Activated CD4-positive, alpha-beta T cell treated with anti-CD3 and anti-CD28 coated beads, Interleukin-10, Interleukin-2, amounts not matched to agents 100 ng/mL and 50 ng/mL, durations not matched to agents 16 hours and 8 hours (primary cell): ENCODE results near the gene ARL16.

Source experiments
- DNase-seq: peaks from one replicate; pipeline ENCODE4 v3.0.0-alpha.2; 2020

The ARL16 gene

DNA sequence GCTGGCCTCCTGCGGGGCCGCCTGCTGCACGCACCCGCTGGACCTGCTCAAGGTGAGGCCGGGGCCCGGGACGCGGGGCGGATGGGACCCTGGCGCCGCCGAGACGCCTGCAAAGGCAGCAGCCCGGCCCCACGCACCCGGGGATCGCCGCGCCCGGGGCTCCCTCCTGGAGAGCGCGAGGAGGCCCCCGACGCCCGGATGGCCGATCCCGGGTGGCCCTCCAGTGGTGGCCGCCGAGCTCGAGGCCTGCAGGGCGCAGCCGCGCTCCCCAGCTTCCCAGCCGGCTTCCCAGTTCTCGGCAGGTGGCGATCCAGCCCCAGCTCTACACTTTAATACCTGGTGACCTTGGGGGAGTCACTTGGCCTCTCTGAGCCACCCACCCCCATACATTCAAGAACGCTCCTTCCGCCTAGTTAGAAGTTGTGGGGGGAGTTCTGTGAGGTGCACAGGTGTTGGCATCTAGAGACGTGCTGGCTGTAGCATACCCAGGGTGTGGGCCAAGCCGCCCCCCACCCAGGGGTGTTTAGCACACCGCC is 28.9 kb upstream of the ARL16 start:
- DNase-seq, result peak; percentile 36

DNA sequence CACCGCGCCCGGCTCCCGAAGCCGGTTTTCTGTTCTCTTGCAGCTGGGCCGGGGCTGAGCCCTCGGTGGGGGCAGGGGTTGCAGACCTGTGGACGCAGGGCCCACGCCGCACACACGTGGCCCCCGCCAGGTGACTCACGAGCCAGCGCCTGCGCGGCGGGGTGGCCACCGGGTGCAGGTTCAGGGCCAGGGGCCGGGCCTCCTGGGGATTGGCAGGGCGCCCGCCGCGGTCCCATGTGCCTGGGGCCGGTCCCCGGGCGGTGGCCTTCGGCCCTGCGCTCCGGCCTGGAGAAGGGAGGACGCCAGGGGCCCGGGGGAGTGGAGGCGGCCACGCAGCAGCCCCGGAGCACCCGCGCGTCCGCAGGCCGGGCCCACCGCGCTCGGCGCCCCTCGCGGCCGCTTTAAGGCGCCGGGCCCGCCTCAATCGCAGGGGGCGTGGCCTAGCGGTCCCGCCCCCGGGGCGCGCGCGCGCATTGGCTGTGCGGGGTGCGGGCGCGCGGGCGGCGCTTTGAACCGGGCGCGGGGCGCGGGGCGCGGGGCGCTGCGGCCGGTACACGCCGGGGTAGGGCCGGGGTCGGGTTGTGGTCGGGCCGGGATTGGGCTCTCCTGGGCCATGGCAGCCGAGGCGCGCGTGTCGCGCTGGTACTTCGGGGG is 28.3 kb upstream of the ARL16 start, which contains the start of gene SLC25A10:
Gene SLC25A10 (plus strand): TSS at position 471 of the 654 bp plus-strand sequence. CDS start 143 bp downstream, at position 614.
- peak; percentile 90 for DNase-seq

DNA sequence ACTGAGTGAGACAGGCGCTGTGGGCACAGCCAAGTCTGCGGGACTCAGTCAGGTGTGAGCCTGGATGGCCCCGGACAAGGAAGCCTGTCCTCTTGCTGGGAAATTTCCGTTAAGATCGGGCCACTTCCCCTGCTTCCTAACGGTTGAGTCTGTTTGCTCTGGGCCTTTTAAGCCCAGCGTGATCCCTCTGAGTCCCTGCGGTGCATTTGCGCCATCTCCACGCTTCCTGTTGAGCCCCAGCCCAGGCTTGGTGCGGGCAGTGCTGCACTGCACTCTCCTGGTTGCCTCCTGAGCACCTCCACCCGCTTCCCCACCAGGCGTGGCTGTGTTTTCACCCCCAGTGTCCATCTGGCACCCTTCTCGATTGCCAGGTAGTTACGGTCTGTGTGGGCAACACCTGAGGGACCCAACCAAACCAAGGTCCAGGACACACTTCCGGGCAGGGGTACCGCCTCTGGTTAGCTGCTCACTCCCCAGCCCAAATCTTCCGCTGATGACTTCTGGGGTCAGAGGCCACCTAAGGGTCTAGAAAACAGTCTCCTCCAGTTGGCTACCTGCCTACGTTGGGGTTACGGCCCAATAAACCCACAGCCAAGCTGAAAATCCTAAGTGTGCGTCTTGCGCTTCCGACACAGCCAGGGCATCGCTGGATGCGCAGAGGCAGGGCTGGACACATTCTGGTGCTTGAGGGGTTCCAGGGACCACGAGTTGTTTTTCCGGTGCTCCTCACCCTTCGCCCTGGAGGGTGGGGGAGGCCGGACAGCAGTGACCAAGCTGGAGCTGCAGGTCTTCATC is 27.1 kb upstream of the ARL16 start:
- DNase-seq, result no peak

DNA sequence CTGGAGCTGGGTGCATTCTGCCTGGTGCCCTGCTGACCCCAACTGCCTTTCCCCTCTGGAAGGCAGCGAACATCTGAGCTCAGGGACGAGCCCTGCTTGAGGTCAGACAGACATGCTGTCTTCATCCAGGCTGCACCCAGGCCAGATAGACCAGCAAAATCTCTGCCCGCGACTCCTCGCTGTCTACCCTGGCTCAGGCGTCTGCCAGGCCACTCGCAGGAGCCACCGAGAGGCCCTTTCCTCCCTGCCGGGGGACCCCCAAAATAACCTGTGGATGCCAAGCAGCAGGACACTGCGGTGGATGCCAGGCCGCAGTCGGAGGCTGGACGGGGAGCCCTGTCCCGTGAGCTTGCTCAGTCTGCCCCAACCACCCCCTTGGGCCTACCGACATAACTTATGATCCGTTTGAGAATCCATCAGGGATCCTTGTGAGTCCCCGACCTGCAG is 25.2 kb upstream of the ARL16 start:
- DNase-seq, result no peak

DNA sequence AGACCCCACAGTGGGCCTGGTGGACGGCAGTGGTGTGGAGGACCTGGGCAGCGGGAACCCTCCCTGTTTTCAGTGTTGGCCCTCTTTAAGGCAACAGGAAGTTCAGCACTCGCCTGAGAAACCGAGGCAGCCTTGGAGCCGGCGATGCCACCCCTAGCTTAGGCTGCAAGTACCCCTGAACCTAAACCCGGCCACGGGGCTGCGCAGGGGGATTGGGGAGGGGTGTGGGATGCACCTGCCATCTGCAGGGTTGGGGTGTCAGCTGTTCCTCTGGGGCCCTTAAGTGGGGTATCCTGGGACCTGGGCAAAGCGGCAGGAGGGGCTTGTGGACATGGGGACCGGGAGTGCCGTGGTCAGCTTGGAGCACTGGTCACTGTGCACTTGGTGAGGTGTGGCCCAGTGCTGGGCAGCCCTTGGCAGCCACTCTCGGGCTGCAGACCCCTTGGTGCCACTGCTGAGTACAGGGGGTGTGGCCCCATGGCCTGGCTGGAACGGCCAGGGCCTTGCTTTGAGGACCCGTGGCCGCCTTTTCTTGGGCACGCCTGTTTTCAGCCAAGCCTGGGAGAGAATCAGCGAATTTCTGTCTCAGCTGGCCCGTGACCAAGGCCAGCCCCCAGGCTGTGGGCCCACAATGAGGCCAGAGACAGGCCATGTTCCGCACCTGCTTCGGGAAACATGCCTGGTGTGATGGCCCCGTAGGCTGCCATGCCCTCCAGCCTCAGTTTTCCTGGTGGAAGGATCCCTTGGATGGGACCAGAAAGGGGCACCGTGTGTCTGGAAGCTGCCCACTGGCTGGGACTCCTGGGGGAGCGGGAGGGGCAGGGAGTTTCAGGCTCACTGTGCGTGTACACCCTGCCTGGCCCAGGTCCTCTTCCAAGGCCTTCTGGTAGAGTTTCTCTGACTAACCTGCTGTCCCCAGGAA is 24.4 kb upstream of the ARL16 start:
- DNase-seq, result no peak

DNA sequence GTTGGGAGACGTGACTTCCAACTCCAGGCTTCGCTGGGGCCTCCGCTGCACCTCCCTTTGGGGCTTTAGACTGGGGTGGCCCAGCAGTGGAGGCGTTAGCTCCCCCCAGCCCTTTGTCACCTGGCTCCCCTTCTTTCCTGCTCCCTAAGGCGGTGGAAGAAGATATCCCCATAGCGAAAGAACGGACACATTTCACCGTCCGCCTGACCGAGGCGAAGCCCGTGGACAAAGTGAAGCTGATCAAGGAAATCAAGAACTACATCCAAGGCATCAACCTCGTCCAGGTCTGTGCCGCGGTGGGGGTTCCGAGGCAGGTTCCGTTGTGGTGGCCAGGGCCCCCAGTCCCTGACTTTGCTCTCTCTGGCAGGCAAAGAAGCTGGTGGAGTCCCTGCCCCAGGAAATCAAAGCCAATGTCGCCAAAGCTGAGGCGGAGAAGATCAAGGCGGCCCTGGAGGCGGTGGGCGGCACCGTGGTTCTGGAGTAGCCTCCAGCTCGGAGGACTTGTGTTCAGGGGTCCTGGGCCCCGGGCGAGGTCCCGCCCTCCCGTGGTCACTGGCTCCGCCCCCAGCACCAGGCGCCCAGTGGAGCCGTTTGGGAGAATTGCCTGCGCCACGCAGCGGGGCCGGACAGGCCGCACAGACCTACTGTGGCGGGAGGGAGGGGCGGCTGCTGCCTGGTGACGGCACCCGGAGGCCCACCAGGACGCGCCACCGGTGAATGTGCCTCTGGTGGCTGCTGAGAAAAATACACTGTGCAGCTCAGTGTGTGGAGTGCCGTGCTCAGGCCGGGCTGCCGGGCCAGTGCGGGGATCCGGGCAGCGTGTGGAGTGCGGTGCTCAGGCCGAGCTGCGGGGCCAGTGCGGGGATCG is 23.4 kb upstream of the ARL16 start:
- no peak for DNase-seq

DNA sequence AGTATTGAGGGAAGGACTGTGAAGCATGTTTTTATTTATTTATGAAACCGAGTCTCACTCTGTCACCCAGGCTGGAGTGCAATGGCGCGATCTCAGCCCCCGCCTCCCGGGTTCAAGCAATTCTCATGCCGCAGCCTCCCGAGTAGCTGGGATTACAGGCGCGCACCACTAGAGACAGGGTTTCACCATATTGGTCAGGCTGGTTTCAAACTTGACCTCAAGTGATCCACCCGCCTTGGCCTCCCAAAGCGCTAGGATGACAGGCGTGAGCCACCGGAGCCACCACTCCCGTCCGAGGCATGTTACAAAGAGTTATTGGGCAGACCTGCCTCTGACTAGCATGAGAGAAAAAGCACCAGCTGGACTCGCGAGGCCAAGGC is 22.6 kb upstream of the ARL16 start:
- DNase-seq, result no peak

DNA sequence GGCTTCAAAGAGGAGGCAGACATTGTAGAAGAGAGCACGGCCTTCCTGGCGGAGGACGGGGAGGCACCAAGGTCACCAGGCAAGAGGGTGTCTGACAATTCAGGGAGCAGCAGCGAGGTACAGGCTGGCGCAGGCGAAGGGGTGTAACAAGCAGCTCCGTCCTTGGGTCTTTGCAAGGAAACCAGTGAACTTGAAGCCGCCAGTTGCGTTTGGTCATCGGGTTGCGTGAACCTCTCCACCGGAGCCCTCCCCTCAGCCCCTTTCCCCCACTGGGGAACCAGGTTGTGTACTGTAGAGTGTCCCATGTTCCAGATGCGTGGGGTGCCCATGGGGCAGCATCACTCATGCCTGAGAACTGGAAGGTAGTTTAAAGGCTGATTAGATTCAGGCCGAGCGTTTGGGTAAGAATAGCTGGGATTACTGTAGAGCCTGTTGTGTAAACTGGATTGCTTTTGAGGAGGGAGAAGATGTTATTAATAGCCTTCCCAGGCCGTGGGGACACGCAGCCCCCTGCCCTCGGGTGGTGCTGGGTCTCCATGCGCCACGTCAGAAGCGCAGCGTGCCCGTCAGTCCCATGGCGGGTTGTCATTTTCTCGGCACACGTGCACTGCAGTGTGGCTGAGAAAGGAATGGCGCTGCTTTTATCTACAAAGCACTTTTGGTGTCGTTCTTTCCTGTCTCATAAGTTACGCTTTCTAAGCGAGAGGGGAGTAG is 22.1 kb upstream of the ARL16 start:
- no peak for DNase-seq

DNA sequence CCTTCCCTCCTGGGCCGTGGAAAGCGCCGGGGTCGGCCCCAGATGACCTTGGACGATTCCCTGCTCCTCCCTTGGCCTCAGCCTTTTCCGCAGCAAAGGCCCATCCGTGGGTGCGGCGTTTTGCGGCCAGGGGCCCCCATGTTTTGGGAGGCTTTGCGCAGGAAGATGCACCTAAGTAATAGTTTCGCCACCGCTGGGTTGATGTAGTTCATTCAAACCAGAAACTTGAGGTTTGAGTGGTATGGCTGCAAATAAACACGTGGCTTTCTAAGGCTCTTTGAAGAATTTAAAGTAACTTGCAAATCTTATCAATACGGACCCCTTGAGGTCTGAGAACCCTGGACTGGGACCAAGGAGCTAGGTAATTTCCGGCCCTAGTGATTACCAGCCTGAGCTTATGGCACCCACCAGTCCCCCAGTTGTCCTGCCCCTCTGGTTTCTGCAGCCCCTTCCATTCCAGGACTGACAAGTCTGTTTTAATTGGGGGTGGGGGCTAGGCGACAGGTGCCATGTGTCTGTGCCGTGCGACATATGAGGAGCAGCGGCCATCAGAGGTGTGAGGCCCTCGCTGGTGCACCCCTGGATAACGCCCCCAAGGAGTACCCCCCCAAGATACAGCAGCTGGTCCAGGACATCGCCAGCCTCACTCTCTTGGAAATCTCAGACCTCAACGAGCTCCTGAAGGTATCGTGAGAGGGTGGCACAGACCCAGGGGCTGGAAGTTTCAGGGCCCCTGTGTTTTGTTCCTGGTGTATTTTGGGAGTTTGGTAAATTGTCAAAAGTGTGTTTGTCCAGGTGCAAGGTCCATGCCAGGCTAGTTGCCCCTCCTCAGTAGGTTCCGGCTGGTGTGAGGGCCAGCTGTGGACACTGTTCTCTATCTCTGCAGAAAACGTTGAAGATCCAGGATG is 20.4 kb upstream of the ARL16 start:
- DNase-seq, result no peak

DNA sequence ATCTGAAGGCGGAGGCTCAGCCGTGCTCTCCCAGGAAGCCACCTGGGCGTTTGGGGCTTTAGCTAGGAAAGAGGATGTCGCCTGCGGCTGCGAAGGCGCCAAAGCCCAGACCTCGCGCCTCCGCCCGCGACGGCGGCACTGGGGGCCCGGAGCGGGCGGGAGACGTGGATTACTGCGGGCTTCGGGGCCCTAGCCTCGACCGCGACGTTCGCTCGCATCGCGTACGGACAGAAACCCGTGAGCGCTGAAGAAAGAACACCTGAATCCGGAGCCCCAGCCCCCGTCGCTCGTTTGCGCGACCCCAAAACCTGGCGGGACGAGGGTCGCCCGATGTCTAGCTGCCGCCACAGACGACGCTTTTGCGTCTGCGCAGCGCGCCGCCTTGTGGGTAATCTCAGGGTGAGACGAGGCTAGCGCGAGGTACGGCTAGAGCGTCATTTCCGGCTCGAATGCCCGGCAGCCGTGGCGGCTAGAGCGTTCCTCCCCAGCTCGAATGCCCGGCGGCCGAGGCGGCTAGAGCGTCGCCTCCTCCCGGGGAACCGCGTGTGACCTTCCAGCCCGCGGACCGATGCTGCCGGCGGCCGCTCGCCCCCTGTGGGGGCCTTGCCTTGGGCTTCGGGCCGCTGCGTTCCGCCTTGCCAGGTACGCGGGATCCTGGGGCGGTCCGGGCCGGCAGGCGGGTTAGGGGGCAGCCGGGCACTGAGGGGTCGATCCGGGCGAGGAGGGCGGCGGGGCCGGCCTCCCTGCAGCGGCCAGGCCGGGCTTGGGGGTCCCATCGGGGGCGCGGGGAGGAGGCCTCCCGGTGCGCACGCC is 19.5 kb upstream of the ARL16 start, which contains the start of gene MRPL12:
Gene MRPL12 (plus strand): TSS at position 434 of the 813 bp plus-strand sequence. CDS start 135 bp downstream, at position 569.
- DNase-seq, result peak; percentile 95

DNA sequence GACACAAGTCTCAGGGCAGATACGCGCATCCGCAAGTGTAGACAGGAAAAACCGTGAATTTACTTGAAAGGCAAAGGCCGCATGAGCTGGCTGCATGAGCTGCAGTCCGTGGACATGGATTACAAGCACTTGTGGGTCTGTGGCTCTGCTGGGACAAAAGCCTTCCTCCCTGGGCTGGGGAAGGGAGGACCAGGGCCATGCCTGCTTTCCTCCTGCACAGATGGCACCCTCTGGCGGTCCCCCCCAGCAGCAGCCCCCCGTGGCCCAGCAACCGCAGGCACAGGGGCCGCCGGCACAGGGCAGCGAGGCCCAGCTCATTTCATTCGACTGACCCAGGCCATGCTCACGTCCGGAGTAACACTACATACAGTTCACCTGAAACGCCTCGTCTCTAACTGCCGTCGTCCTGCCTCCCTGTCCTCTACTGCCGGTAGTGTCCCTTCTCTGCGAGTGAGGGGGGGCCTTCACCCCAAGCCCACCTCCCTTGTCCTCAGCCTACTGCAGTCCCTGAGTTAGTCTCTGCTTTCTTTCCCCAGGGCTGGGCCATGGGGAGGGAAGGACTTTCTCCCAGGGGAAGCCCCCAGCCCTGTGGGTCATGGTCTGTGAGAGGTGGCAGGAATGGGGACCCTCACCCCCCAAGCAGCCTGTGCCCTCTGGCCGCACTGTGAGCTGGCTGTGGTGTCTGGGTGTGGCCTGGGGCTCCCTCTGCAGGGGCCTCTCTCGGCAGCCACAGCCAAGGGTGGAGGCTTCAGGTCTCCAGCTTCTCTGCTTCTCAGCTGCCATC is 17.9 kb upstream of the ARL16 start:
- DNase-seq, result peak; percentile 46

DNA sequence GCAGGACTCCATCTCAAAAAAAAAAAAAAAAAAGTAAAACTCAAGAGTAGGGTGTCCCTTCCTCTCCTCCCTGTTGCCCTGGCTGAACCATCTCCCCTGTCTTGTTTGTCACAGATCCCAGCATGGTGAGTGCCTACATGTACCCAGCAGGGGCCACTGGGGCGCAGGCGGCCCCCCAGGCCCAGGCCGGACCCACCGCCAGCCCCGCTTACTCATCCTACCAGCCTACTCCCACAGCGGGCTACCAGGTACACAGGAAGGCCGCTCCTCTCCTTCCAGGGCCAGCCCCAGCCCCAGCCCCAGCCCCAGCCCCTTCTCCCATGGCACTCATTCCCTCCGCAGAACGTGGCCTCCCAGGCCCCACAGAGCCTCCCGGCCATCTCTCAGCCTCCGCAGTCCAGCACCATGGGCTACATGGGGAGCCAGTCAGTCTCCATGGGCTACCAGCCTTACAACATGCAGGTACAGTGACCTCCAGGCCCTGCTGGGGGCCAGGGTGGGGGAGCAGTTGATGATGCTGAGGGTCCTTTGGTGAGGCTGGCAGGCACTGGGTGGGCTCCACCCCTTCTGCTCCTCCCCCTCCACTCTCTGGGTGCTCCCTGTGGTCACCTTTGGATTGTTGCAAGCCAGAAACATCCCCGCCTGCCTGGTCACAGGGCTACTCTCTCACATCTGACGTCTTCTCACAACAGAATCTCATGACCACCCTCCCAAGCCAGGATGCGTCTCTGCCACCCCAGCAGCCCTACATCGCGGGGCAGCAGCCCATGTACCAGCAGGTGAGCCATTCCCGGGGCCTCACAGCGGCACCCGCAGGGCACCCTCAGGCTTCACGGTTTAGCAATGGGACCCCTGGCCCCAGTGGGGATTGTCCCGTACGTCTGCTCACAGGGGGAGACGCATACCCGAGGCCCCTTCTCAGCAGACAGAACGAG is 17.0 kb upstream of the ARL16 start:
- no peak for DNase-seq

DNA sequence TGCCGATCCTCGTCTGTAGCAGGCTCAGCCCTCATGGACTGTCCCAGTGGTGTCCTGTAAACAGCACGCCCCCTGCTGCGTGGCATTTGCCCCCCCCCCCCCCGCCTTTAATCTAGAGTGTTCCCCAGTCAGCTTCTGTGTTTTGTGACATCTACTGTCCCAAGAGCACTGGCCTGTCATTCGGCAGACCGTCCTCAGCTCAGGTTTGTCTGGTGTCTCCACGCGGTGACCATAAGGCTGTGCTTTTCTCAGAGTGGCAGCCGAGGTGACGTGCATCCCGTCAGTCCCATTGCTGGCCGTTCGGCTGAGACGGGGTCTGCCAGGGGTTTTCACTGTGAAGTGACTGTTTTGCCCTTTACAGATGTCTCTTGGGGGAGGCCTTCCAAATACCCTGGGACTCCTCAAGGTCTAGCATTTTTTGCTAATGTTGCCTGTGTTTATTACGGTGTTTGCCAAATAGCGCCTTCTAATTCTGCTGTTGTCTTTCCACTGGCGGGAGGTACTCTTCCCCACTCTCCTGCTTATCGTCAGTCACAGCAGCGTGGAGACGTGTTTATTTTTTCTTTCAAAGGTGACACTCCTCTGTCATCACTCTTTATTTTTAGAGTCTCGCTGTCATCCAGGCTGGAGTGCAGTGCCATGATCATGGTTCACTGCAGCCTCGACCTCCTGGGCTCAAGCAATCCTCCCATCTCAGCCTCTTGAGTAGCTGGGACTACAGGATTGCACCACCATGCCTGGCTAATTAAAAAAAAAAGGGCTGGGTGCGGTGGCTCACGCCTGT is 13.9 kb upstream of the ARL16 start:
- DNase-seq, result no peak

DNA sequence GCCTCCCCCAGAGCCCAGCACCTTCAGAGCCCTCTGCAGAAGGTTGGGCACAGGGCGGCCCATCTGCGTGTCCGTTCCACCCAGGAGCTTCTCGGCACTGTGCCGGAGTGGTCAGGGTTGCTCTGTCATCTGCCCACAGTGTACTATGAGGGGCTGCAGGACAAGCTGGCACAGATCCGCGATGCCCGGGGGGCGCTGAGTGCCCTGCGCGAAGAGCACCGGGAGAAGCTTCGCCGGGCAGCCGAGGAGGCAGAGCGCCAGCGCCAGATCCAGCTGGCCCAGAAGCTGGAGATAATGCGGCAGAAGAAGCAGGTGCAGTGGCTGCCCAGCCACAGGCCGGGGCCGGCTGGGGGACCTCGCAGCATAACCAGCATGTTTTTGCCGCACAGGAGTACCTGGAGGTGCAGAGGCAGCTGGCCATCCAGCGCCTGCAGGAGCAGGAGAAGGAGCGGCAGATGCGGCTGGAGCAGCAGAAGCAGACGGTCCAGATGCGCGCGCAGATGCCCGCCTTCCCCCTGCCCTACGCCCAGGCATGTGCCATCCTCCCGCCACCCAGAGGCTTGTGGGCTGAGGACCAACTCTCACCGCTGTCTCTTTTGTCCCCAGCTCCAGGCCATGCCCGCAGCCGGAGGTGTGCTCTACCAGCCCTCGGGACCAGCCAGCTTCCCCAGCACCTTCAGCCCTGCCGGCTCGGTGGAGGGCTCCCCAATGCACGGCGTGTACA is 12.8 kb upstream of the ARL16 start:
- no peak for DNase-seq

DNA sequence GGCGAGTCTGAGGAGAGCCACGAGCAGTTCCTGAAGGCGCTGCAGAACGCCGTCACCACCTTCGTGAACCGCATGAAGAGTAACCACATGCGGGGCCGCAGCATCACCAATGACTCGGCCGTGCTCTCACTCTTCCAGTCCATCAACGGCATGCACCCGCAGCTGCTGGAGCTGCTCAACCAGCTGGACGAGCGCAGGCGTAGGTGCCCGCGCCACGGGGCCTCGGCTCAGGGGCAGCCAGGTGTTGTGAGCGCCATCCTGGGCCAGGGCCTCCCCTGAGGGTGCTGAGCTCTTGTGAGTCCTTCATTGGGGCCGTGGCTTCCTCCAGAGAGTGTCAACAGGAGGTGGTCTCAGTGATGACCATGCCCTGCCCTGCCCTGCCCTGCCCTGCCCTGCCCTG is 12.2 kb upstream of the ARL16 start:
- DNase-seq, result no peak

DNA sequence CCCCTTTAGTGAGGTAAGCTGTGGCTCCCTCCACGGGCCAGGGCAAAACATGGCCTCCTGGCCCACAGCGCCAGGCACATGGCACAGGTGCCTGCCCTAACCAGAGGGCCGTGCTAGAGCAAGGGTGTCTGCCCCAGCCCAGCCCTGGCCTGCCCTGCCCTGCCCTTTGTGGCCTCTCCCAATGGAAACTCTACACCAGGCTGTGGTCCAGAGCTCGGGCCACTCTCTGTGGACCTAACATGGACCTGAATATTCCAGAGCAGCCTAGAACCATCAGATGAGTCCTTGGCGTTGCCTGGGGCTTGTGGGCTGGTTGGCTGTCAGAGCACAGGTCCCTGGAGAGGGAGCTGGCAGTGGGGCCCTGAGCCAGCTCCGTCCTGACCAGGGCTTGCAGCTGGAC is 11.6 kb upstream of the ARL16 start:
- no peak for DNase-seq
